HG02642 (cell line): ENCODE measurements around the gene SPAG17.

ENCODE experiments used
- ATAC-seq: cut with Tn5 transposase; IDR thresholded peaks from one replicate; pipeline ENCODE4 v1.9.1; 2021; ENCODE audit warnings: mild to moderate bottlenecking; ENCODE audit not compliant: unreplicated experiment, poor library complexity

Gene SPAG17

DNA sequence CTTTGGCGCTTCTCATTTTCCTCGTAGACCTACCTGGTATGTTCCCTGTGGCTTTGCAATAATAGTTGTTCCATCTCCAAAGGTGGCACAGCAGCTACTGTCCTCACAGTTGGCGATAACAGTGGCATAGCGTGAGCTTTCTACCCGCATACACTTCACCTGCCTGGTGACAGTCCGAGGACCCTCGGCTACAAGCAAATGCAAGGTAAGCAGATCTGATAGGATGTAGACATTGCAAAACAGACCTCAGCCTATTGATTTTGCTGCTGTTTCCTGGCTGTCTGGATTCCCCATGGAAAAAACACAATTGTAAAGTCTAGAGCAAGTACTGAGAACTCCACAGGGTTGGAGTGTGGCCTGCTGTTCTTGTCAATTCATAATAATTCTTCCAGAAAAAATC, 177.0 kb downstream of the SPAG17 start:
- ATAC-seq = no peak

DNA sequence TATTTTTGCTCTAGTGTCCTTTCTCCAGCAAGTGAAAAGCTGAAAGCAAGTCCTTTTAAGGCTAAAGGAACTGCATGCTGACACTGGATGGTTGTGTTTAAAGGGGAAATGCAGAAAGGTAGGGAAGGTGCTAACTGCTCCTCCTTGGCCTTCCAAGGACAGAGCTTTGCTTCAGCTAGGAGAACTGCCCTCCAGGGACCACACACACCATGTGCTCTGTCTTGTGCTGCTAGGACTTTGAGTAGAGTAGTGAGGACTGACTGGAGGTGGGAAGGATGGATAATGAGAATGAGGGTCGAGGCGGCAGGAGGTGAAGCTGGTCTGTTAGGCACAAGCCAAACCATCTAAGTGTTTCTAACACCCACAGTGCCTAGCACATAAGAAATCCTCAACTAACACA, 177.6 kb downstream of the SPAG17 start:
- no peak for ATAC-seq

DNA sequence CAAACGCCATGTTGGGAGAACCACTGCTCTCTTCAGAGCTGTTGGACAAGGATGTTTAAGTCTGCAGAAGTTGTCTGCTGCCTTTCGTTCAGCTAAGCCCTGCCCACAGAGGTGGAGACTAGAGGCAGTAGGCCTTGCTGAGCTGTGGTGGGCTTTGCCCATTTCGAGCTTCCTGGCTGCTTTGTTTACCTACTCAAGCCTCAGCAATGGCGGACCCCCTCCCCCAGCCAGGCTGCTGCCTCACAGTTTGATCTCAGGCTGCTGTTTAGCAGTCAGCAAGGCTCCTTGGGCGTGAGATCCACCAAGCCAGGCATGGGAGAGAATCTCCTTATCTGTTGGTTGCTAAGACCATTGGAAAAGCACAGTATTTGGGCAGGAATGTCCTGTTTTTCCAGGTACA, 180.7 kb downstream of the SPAG17 start:
- ATAC-seq = no peak

DNA sequence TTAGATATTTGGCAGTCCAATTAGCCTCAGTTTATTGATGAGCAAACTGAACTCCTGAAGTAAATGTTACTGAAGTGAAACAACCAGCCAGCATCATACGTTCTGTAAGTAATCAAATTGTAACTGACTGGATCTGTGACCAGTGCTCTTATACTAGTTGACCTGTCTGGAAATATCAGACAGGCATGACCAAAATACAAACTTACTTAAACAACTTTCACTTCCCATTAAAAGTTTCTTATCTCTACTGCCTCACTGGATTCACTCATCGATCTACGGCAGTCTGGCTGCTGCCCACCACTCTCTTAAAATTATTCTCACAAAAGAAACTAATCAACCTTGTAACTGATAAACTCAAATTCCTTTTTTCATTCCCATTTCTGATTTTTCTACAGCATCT, 199.1 kb downstream of the SPAG17 start:
- peak; percentile 60 for ATAC-seq

DNA sequence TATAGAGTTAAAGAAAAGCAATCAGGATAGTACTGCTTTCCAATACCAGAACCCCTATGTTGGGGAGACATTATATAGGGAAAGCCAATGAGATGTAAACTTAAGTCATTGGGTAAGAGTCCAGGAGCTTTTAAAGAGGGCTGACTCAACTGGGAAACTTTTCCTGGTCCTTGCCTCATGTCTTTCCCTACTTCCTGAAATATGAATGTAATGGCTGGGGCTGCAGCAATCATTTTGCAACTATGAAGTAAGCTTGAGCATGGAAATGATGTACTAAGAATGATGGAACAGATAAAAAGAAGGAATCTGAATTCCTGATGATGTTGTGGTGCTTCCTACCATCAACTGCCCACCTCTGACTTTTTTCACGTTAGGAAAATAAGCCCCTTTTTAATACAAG, 199.8 kb downstream of the SPAG17 start:
- ATAC-seq = no peak

DNA sequence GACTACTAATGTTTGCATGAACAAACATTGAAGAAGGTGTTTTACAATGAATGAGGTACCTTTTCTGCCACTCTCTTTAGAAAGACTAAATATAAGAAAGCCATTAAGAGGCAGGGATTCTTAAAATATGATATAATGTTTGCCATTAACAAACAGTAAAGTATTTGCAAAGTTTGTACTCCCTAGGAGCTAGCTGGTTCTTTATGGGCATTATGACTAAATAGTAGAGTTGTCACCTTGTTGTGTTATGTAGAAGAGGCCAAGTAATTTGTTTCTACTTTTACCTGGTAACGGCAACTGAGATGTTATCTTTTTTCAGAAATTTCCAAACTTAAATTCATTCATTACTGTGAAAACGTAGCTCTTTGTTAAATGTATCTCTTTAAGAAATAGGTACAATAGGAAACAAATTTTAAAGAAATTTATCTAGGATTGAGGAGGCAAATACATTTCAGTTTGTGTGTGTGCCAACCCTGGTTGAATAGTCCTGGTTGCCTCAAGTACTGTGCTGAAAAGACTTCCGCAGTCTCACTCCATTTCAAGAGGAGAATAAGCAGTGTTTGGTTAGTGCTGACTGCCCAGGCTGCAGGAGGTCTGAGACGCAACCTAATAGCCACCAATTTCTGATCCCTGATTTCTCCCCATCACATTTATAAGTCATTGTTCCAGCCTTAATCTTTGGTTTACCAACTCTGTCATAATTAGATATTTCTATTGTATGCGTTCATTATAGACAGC, 203.4 kb downstream of the SPAG17 start:
- ATAC-seq = no peak

DNA sequence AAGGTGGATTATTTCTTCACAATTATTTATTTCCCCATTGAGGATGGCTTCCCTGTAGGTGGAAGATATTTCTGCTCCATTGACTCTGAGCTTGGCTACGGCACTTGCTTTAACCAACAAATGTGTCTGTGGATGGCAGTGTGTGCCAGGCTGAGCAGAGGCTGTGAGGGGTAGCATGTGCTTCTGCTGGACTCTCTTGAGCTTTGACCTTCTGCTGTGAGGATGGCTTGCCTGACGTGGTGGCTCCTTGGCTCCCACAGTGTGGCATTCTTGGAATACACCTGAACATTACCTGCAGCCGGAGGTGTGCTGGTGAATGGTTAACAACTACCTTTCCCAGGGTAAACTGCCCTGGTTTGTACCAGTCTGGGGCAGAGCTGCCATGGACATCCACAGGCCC, 208.6 kb downstream of the SPAG17 start:
- ATAC-seq = no peak

DNA sequence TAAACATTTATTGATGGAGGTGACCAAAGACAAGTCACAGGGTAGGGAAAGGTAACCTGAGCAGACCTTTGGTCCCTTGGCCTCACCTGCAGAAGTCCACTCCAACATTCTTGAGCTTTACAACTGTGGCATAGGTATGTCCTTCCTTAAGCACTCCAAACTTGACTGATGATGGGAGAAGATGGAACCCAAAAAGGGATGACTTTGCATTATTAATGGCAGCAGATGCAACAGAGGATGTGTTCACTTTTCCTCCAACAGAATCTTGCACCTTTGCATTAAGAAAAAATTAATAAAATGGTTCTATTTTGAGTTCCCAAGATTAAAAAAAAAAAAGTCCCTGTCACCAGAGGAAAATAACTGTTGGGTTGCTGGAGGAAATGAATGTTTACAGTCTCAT, 213.3 kb downstream of the SPAG17 start:
- ATAC-seq = no peak

DNA sequence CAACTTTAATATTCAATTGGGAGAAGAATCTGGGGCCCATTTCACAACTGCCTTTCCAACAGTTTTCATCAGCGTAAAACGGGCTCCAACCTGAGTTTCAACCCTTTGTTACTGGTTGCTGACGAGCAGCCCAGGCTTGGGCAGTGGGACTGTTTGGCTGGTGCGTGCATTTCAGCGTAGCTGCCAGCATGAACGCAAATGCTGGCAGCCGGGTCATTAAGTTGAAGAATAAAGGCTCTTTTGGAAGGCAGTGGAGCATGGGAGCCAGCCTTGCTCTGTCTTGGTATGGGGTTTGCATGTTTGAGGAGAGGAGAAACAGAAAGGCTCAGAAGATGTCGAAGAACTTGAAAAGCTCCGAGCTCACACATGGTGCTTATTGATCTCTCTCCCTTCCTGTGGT, 214.8 kb downstream of the SPAG17 start:
- no peak for ATAC-seq

DNA sequence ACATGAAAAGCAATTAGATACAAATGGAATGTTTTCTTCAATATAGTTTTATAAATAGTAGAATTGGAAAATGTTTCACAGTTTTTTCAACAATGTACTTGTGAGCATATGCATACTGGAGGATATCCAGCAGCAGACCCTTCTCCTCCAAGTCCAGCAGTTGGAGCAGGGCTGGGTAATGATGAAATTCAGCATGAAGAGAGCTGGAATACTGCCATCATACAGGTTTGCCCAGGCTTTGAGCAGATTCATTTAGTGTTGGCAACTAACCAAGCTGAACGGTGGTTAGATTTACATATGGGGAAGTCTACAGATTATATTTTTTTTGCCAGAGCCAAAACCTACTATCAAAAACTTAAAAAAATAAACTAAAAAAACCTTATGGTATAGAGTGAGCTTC, 217.1 kb downstream of the SPAG17 start:
- no peak for ATAC-seq

DNA sequence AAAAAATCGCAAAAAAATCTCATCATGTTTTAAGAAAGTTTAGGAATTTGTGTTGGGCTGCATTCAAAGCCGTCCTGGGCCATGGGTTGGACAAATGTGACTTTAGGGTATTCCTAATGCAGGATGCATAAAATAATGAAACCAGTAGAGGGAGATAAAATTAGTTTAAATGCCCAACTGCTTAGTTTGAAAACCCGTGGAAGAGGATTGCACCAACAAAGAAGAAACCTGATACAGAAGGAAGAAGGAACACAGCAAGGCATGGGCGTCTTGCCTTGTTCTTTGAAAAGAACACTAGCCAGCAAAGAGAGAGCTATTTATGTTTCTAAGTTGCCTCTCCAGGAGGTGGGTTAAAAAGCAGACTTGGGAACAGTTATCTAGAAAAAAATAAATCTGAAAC, 217.6 kb downstream of the SPAG17 start:
- ATAC-seq = no peak

DNA sequence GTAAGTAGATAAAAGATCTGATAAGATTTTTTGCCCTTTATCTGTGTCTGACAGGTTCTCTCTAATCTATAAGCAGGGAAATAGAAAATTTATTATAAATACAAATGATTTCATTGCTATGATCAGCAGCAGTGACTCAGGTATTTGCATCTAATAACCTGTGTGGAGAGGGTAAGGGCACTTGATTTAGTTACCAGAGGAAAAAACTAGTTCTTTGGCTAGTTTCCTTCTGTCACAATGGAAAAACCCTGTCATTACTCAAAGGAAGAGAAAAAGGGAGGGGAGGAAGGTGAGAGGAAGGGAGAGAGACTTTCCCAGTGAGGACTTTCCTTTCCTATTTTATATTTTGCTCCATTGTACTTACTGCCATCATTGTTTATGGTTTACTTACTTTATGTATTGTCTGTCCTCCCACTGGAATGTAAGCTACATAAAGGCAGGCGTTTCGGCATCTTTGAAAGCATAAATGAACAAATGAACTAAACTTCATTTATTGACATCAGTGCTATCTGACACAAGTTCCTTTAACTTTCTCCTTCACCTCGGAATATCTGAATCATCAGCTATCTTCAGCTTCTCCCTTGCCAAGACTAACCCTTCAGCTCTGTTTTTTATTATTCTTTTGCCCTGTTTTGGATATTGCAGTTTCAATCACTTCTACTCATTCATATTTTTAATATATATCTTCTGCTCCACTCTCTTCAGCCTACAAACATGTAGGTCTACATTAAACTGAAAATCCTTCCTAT, 220.6 kb downstream of the SPAG17 start:
- ATAC-seq = no peak

DNA sequence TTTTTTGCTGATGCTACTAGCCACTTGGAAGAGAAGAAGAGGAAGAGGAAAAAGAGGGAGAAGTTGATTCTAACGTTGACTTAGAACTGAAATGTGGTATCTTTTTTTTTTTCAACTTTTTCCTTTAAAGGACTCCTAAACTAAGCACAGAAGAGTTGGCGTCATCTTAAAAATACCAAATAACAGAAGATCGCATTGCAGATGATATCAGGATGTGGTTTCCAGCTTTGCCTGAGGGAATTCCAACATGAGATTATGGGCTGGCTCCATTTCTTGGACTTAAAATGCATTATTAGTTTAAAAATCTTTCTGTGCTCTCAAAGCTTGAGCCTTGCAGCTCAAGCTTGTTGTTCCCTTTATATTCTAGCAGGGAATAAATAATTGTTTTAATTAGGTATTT, 225.7 kb downstream of the SPAG17 start:
- ATAC-seq = no peak

DNA sequence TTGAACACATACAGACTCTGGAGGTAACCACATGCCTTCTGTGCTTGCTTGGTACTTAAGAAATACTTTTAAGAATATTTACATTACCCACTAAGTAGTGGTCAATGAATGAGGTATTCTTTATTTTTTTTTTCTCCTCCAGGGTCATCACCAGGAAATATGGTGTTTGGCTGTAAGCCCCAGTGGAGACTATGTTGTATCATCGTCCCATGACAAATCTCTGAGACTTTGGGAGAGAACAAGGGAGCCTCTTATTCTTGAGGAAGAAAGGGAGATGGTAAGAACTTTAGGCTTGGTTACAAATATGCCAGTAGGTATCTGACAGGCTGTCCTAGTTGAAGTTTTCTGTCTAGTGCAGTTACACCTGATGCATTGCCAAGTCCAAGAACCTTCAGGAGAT, 232.6 kb downstream of the SPAG17 start:
- no peak for ATAC-seq

DNA sequence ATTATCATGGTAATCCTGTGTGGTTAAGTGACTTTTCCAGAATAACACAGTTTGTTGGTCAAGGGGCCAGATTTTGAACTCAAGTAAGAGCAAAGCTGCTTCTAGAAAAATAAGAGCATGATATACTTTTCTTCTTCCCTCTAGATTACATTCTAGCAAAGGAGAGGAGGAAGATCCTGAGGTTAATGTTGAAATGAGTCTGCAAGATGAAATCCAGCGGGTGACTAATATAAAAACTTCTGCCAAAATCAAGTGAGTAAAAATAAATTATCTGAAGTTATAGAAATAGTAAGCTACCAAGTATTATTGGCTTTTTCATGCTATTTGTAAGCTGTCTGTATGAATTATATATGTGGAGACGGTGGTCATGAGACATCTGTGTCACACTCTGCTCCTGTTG, 242.7 kb downstream of the SPAG17 start:
- no peak for ATAC-seq

DNA sequence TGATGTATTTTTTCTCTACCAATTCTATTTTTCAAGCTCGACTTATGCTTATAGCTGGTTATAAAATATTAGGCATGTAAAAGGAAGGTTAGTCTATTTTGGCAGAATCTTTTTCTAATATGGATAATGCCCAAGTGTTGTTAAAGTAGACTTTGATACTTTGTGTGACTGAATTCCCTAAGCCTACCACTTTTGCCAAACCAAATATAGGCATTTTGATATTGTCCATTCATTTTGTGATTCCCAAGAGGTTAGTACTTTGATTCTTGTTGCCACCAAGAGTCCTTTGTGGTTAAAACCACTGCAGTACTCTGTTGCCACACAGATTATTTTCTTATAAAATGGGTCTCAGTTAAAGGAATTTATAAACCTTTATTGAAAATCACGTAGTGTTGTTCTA, 251.3 kb downstream of the SPAG17 start:
- no peak for ATAC-seq

DNA sequence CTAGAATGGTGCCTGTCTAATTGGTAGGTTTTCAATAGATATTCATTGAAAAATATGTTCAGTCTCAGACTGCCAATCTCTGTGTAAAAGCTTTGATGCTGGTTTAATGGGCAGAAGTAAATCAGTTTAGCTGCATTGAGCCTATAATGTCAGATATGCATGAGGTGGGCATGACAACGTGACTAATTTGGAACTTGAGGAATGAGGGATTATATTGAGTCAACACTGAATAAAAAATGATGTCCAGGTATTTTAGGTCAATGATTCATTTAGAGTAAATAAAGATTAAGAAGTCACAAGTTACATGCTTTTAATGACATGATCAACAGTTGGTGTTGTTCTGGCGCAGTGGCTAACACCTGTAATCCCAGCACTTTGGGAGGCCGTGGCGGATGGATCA, 252.5 kb downstream of the SPAG17 start:
- no peak for ATAC-seq

DNA sequence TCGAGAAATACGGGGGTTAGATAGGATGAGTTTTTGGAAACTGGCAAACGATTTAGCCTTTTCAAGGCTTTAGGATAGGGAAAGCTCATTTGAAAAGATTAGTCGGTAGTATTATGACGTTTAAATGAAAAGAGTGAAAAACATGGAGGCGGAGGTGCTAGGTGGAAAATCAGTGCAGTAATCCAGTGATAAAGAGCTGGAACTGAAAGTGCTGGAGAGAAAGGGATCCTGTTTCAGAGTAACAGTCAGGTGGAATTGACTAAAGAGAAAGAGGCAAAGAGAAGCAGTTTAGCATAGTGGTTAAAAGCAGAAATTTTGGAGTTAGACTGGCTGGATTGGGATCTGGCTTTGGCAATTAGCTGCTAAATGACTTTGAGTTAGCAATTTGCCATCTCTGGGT, 254.5 kb downstream of the SPAG17 start:
- ATAC-seq = no peak

DNA sequence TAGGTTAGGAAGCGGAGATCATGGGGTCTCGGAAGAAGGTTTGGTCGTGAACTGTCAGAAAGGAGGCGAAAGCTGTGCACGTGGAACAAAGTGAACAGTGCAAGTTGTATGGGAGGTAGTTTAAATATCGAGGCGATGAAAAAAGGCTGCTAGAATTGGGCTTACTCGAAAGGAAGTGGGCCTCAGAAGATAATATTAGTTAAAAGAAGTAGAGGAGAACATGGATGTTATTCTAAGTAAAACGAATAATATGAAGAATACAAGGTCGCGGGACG, 254.9 kb downstream of the SPAG17 start:
- ATAC-seq = no peak

DNA sequence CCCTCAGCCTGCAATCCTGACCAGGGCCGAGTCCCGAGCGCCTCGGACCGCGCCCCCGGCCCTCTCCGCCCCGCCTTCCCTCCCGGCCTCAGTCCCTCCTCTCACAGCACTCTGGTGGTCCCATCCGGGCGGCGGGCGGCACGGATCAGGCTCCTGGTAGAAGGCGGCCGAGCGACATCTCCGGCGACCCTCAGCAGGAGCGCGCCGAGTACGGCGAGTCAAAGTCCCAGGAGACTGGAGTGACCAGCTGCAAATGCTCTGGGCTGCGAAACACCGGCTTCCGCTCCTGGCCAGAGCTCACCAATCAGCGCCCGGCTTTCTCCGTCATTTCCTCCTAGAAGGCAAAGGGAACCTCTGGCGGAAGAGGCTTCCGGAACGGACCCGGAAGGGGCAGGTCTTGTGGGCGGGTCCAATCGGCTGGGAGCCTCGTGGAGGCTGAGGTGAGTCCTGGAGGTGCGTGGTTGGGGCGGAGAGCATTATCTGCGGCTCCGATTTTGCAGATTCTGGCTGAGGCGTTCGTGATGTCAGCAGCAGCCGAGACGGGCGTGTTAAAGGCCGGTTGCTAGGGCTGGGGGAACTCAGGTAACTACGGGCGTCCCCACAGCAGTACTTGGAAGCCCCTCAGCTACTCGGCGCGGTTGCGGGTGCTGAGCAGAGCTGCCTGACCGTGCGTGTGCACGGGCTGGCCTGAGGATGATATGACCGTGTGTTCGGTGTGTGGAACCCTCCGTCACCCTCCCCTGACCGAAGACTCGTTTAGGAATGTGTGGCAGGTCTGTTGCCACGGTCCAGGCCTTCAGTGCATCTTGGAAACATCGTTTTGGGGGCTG, 255.5 kb downstream of the SPAG17 start, which contains the start of the genes GDAP2 and WDR3:
Gene GDAP2 (minus strand): TSS at position 279 of the 830 bp plus-strand sequence. CDS start 9,264 bp downstream, outside the sequence.
Gene WDR3 (plus strand): TSS at position 397 of the 830 bp plus-strand sequence. CDS start 3,581 bp downstream, outside the sequence.
- ATAC-seq = peak; percentile 96

DNA sequence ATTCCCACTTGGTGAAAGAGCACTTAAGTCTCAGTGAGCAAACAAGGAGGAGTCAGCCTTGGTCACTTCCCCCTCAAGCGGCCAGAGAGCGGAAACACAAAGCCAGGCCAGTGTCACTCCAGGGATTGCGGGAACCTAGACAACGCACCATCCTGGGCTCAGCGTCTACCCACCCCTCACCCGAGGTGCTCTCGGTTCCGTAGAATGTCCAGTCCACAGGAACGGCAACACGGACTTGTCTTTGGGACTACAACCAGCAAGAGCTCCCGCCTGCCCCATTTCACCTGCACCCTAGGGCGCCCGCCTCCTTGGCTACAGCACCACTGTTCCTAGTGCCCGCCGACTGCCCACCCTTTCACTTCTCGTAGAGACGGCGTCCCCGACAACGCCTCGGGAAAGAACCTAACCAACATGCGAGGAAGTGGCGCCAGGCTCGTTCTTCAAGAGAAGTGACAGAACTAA, 256.1 kb downstream of the SPAG17 start:
- ATAC-seq = peak; percentile 43
